HepG2 (cell line): ENCODE results near the gene CLDND2.

Experiments used
- ATF3 ChIP-seq: sonication (generic); formaldehyde crosslinking; IDR thresholded peaks from 2 replicates; pipeline ENCODE4 v1.4.0; 2020; ENCODE audit warnings: missing genetic modification reagents
- ATF7 ChIP-seq, 2 experiments: fragments of 450-650 bp in 1 of 2; sonication (generic) in 1 of 2; formaldehyde crosslinking in 1 of 2; IDR thresholded peaks; 2 replicates each; pipeline versions ENCODE4 v1.4.0 to v1.6.1; 2016 to 2020; ENCODE audit warnings: antibody characterized with exemption in 1 of 2, mild to moderate bottlenecking in 1 of 2, missing genetic modification reagents in 1 of 2
- GATAD1 ChIP-seq: IDR thresholded peaks from 2 replicates; pipeline ENCODE4 v1.6.1; 2016; ENCODE audit warnings: missing genetic modification reagents, missing compliant biosample characterization
- KAT8 ChIP-seq: IDR thresholded peaks from 2 replicates; pipeline ENCODE4 v1.6.1; 2016; ENCODE audit warnings: missing genetic modification reagents, missing compliant biosample characterization
- NFE2L1 ChIP-seq: sonication (generic); formaldehyde crosslinking; IDR thresholded peaks from 2 replicates; pipeline ENCODE4 v1.4.0; 2020; ENCODE audit warnings: missing genetic modification reagents, mild to moderate bottlenecking, borderline replicate concordance
- RNF2 ChIP-seq: fragments of 450-650 bp; conservative IDR thresholded peaks from 2 replicates; pipeline ENCODE4 v1.6.1; 2016; ENCODE audit warnings: low read depth
- TEF ChIP-seq: sonication (generic); formaldehyde crosslinking; IDR thresholded peaks from 2 replicates; pipeline ENCODE4 v1.5.0; 2020; ENCODE audit warnings: missing genetic modification reagents
- ZNF609 ChIP-seq: sonication (generic); formaldehyde crosslinking; IDR thresholded peaks from 2 replicates; pipeline ENCODE4 v1.4.0; 2020; ENCODE audit warnings: mild to moderate bottlenecking, missing genetic modification reagents, borderline replicate concordance
- ZNF75D ChIP-seq: sonication (generic); formaldehyde crosslinking; IDR thresholded peaks from 2 replicates; pipeline ENCODE4 v1.8.1; 2023; ENCODE audit warnings: missing genetic modification reagents, mild to moderate bottlenecking, borderline replicate concordance

- TF ChIP-seq ATF3 (CRISPR knock-in tag) (no peak), KAT8 (CRISPR knock-in tag) (no peak), GATAD1 (no peak), ATF7 (IDR thresholded peaks at IDR 0.05) (no peak), ATF7 (CRISPR knock-in tag; IDR thresholded peaks at IDR 0.05) (no peak), ZNF75D (CRISPR knock-in tag) (no peak), RNF2 (no peak), ZNF609 (CRISPR knock-in tag) (no peak), TEF (CRISPR knock-in tag) (no peak), NFE2L1 (CRISPR knock-in tag) (no peak)
Observed at GRCh38 chr19:51391073-51391611, 22.3 kb upstream of the CLDND2 start.
